Stimulated activated CD8-positive, alpha-beta memory T cell treated with anti-CD3 and anti-CD28 coated beads, Interleukin-7, amount 100 ng/mL, for 1 hour (primary cell): ENCODE results near the gene MUS81.

ENCODE experiments used
- DNase-seq, 2 donors: peaks; one replicate each; pipeline ENCODE4 v3.0.0-alpha.2; 2020; ENCODE audit warnings: low read depth in 2 of 2

The MUS81 gene

DNA sequence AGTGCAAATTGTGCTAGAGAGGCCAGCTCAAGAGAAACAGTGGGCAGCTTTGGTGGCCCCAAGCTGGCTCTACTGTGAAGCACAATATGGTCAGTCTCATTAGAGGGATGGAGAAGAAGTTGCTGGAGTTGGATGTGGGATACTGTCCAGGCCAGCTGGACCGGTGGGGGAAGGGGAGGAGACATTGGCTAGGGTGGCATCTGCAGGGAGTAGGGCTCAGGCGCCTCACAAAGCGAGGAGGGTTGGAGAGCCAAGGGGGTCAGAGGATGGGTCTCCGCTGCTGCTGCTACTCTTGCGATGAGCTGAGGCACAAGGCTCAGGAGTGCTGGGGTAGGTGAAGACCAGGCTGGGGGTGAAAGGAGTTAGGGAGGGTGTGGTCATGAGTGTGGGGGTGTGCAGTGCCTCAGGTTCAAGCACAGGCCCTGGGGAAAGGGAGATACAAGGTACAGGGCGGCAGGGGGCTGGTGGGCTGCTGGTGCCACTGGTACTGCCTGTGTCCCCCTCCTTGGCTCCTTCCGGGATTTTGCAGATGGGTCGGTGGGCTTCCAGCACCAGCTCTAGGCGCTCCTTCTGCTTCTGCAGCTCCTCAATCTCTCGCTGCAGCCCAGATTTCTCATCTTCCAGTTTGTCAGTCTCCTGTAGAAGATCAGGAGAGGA is 32.6 kb downstream of the MUS81 start:
- DNase-seq, result no peak

DNA sequence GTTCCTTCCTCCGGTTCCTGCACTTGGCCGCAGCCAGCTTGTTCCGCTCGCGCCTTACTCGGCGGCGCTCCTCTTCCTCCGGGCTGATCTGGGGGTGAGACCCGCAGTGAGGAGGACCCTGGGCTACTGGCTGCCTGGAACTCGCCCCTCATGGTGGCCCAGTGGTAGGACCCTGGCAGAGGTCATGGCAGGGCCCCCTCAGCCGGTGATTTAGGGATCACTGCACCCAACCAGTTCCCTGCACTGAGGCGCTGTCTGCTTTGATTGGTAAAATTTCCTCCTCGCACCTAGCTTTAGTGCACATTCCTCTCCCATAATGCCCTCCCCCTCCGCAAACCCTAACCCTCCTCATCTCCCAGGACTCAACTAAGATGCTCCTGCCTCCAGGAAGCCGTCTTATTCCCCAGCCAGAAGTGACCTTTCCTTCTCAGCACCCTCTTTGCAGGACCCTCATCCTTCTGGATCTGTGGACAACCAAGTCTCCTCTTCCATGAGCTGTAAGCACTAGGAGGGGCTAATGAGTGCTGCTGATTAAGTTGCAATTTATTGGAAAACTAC is 33.9 kb downstream of the MUS81 start:
- no peak for DNase-seq

DNA sequence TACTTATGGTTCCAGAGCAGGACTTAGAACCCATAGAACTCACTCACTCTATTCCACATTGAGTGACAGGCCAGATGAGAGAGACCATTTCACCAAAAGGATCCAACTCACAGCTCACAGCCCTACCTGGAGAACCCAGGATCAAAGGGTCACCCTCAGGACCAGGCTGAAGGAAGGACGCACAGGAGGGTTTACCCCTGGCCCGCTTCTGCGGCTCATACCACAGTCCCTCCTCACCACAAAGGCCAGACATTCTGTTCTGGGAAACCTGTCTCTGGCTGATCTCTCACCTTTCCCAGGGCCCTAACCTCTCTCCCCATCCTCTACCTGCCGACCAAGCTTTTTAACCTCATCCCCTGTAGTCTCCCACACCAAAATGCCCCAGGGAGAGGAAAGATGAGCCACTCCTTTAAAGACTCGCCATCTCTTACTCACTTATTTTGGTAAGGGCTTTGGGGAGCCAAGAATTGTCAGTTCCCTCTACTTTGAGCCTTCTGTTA is 35.3 kb downstream of the MUS81 start:
- DNase-seq, result no peak

DNA sequence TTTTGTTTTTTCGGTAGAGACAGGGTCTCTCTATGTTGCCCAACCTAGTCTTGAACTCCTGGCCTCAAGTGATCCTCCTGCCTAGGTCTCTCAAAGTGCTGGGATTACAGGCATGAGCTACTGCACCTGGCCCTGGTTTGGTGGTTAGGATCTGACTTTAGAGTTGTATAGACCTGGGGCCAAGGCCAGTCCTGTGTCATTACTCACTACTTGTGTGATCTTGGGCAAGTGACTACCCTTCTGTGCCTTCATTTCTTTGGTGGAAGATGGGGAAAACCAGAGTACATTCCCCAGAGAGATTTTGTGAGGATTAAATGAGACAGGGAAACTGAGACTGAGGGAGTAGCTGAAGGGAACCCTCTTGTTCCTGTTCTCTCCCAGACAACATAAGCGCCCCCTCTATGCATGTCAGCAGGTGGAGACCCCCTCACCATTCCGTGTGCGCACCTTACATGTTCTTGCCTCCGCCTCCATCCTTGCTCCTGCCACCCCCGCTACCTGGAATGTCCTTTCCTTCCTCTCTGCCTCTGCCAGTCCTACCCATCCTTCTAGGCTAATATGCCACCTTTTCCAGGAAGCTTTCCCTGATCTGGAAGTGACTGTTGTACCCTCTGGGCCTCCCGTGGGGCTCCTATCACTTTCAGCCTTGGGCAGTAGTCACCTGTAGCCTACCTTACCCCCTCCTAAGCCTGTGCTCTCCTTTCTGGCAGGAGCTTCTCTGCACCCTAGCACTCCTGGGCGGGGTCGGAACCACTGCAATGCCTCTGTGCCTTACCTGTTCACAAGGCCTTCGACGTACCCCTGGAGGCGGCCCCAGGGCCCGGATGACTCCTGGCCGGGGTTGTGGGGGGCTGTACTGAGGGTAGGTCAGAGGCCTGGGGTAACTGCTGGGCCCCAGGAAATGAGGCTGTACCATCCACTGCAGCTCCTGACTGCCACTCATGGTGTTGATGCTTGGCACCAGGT is 36.1 kb downstream of the MUS81 start:
- DNase-seq, result no peak

- DNase-seq, result no peak
These were observed 36.8 kb downstream of the MUS81 start for GRCh38 chr11:65897020-65897471.

DNA sequence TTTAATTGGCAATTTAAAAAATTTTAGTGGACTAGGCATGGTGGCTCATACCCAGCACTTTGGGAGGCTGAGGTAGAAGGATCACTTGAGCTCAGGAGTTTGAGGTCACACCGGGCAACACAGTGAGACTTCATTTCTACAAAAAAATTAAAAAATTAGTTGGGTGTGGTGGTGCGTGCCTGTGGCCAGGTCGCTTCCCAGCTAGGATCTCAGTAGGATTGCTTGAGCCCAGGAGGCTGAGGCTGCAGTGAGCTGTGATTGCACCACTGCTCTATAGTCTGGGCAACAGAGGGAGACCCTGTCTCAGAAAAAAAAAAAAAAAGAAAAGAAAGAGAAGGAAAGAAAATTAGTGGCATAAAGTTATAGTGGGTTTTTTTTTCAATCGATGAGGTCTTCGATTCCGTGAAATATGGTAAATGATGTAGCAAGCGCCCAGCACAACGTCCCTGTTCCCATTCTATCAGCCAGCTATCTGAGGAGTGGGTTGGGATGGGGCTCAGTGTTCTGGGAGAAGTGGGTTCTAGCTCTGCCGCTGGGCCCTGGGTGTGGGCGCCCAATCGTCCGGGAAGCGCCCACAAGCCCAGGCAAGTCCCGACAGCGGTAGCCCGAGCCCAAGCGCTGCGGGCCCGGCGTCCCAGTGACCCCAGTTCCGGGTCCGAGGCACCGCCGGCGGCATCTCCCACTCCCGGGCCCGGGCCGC is 38.6 kb downstream of the MUS81 start:
- no peak for DNase-seq

DNA sequence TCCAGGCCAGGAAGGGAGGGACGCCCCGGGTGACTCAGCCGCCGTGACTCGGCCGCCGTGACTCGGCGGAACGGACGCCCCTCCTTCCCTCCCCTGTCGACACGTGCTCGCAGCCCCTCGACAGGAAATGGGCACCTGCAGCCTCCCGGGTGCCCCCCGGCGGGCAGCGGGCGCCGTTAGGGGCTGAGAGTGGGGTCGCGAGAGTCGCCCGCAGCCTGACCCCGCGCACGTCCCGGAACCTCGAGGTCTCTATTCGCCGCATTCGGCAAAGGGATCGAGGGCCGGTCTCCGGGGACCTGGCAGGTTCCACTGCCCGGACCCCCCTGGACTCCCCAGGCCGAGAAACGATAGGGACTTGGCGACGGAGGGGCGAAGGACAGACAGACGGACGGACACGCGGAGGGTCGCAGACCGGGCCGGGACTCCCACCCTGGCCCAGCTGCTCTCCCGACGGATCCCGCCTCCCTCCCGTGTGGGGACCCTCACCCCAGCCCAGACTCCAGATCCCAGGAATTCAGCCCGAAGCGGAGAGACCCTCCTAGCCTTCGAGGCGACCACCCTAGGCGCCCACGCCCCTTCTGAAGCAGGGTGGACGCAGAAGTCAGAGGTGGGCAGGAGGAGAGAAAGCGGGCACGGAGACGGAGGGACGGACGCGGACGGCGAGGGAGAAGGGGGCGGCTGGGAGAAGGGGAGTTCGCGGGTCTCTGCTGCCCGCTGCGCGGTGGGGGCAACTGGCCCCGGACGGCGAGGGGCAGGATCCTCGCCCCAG is 39.3 kb downstream of the MUS81 start:
- DNase-seq, result no peak

GRCh38 chr11:65900125-65900898 is 40.1 kb downstream of the MUS81 start, which contains the start of gene FOSL1:
FOSL1 (minus strand) TSS chr11:65900388; CDS start chr11:65900339, 49 bp downstream.
- peak; percentile 76 to 77 for DNase-seq

- DNase-seq, result no peak
These were observed 40.6 kb downstream of the MUS81 start for GRCh38 chr11:65900899-65901180.

DNA sequence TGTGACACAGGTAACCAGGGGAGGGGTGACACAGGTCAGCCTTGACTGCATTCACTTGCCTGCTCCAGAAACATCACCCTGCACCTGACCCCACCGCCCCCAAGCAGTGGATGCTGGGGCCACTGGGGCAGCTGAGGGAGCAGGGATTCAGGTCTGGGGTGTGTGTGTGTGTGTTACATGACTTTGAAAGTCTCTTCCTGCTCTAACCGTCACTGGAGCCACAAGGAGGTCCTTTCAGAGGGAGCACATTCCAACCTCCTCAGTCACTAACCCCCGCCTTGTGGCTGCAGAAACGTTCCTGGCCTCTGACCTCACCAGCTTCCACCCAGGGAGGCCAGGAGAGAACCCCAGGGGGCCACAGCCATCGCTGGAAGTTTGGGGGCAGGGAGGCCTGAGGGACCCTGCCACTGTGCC is 42.8 kb downstream of the MUS81 start:
- DNase-seq, result no peak

GRCh38 chr11:65903715-65904114 is 43.5 kb downstream of the MUS81 start:
- no peak for DNase-seq

- DNase-seq, result no peak
These were observed 46.4 kb downstream of the MUS81 start for GRCh38 chr11:65906602-65907001.

DNA sequence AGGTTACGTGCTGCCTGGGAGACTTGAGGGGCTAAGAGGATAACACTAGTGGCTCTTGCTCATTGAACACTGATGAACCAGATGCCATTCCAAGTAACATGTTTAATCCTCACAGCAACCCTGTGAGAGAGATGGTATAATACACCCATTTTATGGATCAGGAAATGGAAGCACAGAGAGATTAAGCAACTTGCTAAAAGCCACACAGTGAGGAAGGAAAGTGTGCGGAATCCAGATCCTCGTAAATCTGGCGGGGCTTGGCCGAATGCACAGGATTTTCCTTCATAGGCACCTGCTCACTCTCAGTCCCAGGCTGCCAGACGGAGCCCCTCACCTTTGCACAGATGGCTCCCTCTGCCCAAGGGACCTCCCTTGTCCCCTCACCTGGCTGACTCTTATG is 47.6 kb downstream of the MUS81 start:
- DNase-seq, result no peak

GRCh38 chr11:65911682-65912568 is 51.7 kb downstream of the MUS81 start:
- no peak for DNase-seq

GRCh38 chr11:65912845-65913244 is 52.6 kb downstream of the MUS81 start:
- DNase-seq, result no peak

GRCh38 chr11:65915101-65915820 is 55.0 kb downstream of the MUS81 start:
- DNase-seq, result no peak

DNA sequence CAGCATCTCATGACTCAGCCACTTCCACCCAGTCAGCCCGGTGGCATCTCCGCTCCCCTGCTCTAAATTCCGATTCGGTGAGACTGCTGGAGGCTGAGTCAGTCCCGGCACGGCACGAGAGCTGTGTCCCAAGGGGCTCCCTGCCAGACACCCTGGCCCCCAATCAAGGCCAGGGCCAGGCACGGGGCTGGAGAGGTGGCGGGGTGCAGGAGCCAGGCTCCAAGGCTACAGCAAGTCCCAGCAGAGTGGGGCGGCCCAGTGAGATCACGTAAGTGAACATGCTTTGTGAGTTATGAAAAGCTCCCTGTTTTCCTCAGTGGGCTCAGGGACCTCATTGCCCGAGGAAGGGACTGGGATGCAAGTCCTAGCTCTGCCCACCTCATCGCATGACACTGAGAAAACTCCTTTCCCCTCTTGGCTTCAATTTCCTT is 55.6 kb downstream of the MUS81 start:
- DNase-seq, result no peak
